Right lobe of liver (tissue), 6 donors: ENCODE measurements around the gene NOTCH4. TPM values are rescaled to one million over a fixed set of nuclear protein-coding genes. Genes with fewer than 3 reads are reported as not detected.

Experiments used
- ATAC-seq, 4 donors: fragments of 200-7000 bp; cut with Tn5 transposase; one replicate each; pipeline ENCODE4 v1.9.1; 2020; ENCODE audit warnings: mild to moderate bottlenecking in 4 of 4, moderate library complexity in 4 of 4
- DNase-seq, 3 donors: peaks; one replicate each; pipeline ENCODE4 v3.0.0-alpha.2; 2020
- H3K27ac ChIP-seq, 3 donors: fragments of 200-600 bp; one replicate each; pipeline ENCODE4 v1.8.0; 2022
- H3K27me3 ChIP-seq, 2 donors: fragments of 200-600 bp; one replicate each; pipeline ENCODE4 v1.8.0; 2022
- H3K36me3 ChIP-seq, 4 donors: fragments of 200-600 bp; sonication (generic) in 1 of 4; one replicate each; pipeline versions ENCODE4 v1.5.1 to v1.8.0; 2017 to 2022; ENCODE audit warnings: control low read depth in 1 of 4
- H3K4me1 ChIP-seq, 4 donors: fragments of 200-600 bp; sonication (generic) in 1 of 4; one replicate each; pipeline versions ENCODE4 v1.5.1 to v1.8.0; 2017 to 2022; ENCODE audit warnings: control low read depth in 1 of 4
- H3K4me3 ChIP-seq, 3 donors: fragments of 200-600 bp; one replicate each; pipeline ENCODE4 v1.8.0; 2022
- H3K9me3 ChIP-seq, 4 donors: fragments of 200-600 bp; sonication (generic) in 1 of 4; one replicate each; pipeline versions ENCODE4 v1.5.1 to v1.8.0; 2017 to 2022; ENCODE audit warnings: control low read depth in 1 of 4
- POLR2A ChIP-seq: fragments of 450-650 bp; IDR thresholded peaks from one replicate; pipeline ENCODE4 v1.6.1; 2017; ENCODE audit warnings: antibody characterized with exemption, mild to moderate bottlenecking
- WGBS: methylation state at CpG from one replicate; pipeline ENCODE4 v1.1.6; 2018; ENCODE audit warnings: low coverage, low lambda C conversion rate; ENCODE audit not compliant: insufficient coverage; ENCODE audit errors: missing lambda C conversion rate; 5-methylcytosine and 5-hydroxymethylcytosine counted together
- intact Hi-C, 2 donors: fragments of 100-400 bp; cut with DNase I; formaldehyde crosslinking; loops; one replicate each; pipeline versions ENCODE4 v1.11.2 to v1.14.1; 2022
- total RNA-seq, 6 experiments: library from RNA; depleted of rRNA in 2 of 6; stranded (reverse); fragments of >200 nt in 2 of 6; fragmentation: NEBNext Ultra II Directional in 3 of 6; extraction: Animal tissue kit (Norgen Biotek cat#: 25700) in 3 of 6; gene quantifications; one replicate each; pipeline versions ENCODE4 v1.1.0 to v1.2.4, GENCODE V29; 2016 to 2023
- TF ChIP-seq, protein P1 (sequence below), 4 donors: fragments of 200-600 bp in 3 of 4; fragments of 450-650 bp in 1 of 4; IDR thresholded peaks; one replicate each; pipeline versions ENCODE4 v1.5.1 to v1.8.0; 2016 to 2022; ENCODE audit warnings: antibody characterized with exemption in 4 of 4, mild to moderate bottlenecking in 2 of 4
- donor health status: DM: no; HTN: yes; CAD: no.
- donor health status: DM: no; HTN: no; CAD: no.
- donor health status: DM: no; HTN: no; CAD: no.
- donor health status: DM: no; HTN: yes; CAD: no.
- donor health status: DM: no; HTN: yes; CAD: no.

NOTCH4 gene
- total RNA-seq, 6 experiments from 2014 or later, result 6.6 to 16.5 (median 8.9) TPM

DNA sequence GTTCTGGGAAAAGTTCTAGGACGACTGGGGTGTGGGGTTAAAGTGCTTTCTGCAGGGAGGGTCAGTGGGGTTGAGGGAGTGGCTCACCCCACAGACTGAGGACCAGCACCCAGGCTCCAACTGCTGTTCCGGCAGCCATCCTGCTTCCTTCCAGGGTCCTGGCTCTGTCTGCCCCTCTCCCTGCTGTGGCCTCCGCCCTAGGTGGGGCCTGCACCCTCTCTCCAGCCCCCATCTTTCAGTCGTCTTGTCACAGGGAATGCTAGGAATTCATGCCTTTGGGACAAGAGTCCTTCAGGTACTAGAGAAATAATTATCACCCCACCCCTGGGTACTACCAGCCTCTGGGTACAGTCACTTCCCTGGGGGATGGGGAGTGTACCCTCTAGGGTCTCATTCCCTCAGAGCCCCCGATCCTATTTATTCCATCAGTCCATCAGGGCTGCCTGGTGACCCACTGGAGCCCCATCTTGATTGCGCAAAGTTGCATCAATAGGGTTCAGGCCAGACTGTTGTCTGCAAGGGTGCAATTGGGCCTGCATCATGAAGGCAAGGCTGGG, 39.7 kb downstream of the NOTCH4 start, which contains the start of gene AGER:
AGER (minus strand) TSS at position 170 of the 557 bp plus-strand sequence; CDS start at position 139, 31 bp downstream.
- H3K27me3 ChIP-seq, result no peaks in the 10 kb centered on the region
- TF ChIP-seq POLR2A, result no peak
- TF ChIP-seq, protein P1, sequence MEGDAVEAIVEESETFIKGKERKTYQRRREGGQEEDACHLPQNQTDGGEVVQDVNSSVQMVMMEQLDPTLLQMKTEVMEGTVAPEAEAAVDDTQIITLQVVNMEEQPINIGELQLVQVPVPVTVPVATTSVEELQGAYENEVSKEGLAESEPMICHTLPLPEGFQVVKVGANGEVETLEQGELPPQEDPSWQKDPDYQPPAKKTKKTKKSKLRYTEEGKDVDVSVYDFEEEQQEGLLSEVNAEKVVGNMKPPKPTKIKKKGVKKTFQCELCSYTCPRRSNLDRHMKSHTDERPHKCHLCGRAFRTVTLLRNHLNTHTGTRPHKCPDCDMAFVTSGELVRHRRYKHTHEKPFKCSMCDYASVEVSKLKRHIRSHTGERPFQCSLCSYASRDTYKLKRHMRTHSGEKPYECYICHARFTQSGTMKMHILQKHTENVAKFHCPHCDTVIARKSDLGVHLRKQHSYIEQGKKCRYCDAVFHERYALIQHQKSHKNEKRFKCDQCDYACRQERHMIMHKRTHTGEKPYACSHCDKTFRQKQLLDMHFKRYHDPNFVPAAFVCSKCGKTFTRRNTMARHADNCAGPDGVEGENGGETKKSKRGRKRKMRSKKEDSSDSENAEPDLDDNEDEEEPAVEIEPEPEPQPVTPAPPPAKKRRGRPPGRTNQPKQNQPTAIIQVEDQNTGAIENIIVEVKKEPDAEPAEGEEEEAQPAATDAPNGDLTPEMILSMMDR (IDR thresholded peaks at IDR 0.05), result no peak
- H3K4me3 ChIP-seq, result no peak within 1 kb of the TSS
- H3K27ac ChIP-seq, result peak within 1 kb of the TSS in 1 of 3 donors; percentile 33
- H3K4me1 ChIP-seq, result peaks cover 0 to 5% (median 0%) of the 10 kb centered on the region in 4 donors
- DNase-seq, result no peak
- 57% methylated on average over 2 of the region's 6 CpGs for WGBS
- ATAC-seq, result no peak
- H3K9me3 ChIP-seq, result no peaks in the 10 kb centered on the region
- H3K36me3 ChIP-seq, result peaks cover 0 to 7% (median 0%) of the 10 kb centered on the region in 4 donors
- intact Hi-C loops, result no loop called here

DNA sequence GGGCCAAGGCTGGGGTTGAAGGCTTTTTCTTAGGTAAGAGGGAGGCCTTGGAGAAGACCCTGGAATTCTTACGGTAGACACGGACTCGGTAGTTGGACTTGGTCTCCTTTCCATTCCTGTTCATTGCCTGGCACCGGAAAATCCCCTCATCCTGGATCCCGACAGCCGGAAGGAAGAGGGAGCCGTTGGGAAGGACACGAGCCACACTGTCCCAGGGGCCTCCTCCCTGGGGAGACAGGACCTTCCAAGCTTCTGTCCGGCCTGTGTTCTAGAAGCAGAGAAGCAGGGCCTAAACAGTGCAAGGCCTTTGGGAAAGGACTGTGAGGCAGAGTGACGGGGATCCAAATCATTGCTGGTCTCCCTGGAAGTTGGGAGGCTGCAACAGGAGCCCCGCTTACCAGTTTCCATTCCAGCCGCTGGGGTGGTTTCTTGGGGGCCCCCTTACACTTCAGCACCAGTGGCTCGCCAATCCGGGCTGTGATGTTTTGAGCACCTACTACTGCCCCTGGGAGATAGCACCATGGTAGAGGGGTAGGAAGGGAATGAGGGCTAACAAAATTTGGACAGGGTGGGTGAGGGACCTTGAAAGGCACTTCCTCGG, 40.3 kb downstream of the NOTCH4 start:
- no peak overlapping the region for H3K4me3 ChIP-seq
- peak overlapping the region in 1 of 3 donors; percentile 33 for H3K27ac ChIP-seq
- H3K4me1 ChIP-seq, result peaks cover 0 to 10% (median 0%) of the 10 kb centered on the region in 4 donors
- H3K27me3 ChIP-seq, result no peaks in the 10 kb centered on the region
- TF ChIP-seq, protein P1 (IDR thresholded peaks at IDR 0.05), result no peak
- TF ChIP-seq POLR2A, result no peak
- intact Hi-C loops, result no loop called here
- DNase-seq (no peak), ATAC-seq (no peak)
- WGBS, result 77% methylated on average over 8 of the region's 15 CpGs
- peaks cover 0 to 7% (median 0%) of the 10 kb centered on the region in 4 donors for H3K36me3 ChIP-seq
- H3K9me3 ChIP-seq, result no peaks in the 10 kb centered on the region

DNA sequence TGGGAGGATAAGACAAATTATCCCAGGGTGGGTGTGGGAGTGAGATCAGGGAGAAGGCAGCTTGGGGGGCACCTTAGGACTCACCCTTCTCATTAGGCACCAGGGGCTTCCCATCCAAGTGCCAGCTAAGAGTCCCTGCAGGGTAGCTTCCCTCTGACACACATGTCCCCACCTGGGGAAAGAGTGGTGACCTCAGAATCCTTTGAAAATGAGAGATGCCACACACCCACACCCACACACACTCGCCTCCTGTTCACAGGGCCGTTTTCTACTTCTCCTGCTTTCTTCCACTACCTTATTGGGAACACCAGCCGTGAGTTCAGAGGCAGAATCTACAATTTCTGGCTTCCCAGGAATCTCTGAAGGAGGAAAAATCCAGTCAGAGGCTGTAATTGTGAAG, 40.8 kb downstream of the NOTCH4 start:
- Histone ChIP-seq H3K27ac (peak overlapping the region in 1 of 3 donors; percentile 33), H3K9me3 (no peaks in the 10 kb centered on the region), H3K4me3 (no peak overlapping the region), H3K36me3 (peaks cover 0 to 7% (median 0%) of the 10 kb centered on the region in 4 donors), H3K4me1 (peaks cover 0 to 10% (median 0%) of the 10 kb centered on the region in 4 donors), H3K27me3 (no peaks in the 10 kb centered on the region)
- DNase-seq, result no peak
- intact Hi-C loops, result no loop called here
- WGBS, result 70% methylated on average over 3 of the region's 3 CpGs
- no peak for TF ChIP-seq POLR2A
- TF ChIP-seq, protein P1 (IDR thresholded peaks at IDR 0.05), result no peak
- no peak for ATAC-seq

DNA sequence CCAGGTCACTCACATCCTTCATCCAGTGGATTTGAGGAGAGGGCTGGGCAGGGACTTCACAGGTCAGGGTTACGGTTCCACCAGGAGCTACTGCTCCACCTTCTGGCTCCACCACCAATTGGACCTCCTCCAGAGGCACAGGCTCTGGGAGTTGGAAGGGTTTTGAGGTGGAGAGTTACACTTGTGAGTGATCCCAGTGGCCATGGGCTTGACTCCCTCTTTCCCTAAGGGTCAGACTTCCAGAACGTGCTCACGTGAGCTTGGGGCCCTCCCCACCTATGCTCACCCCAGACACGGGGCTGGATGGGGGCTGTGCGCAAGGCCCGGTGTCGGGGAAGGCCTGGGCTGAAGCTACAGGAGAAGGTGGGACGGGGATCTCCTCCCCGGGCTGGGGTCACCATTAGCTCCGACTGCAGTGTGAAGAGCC, 41.3 kb downstream of the NOTCH4 start:
- peaks cover 0 to 10% (median 0%) of the 10 kb centered on the region in 4 donors for H3K4me1 ChIP-seq
- no peak for TF ChIP-seq POLR2A
- TF ChIP-seq, protein P1 (IDR thresholded peaks at IDR 0.05), result no peak
- intact Hi-C loops, result no loop called here
- peaks cover 0 to 7% (median 0%) of the 10 kb centered on the region in 4 donors for H3K36me3 ChIP-seq
- no peaks in the 10 kb centered on the region for H3K27me3 ChIP-seq
- 72% methylated on average over 3 of the region's 10 CpGs for WGBS
- DNase-seq, result no peak
- H3K27ac ChIP-seq, result no peak overlapping the region
- H3K9me3 ChIP-seq, result no peaks in the 10 kb centered on the region
- no peak for ATAC-seq
- H3K4me3 ChIP-seq, result no peak overlapping the region
